ENCODE measurements around the gene RNF121. TPM values are rescaled to one million over a fixed set of nuclear protein-coding genes. Genes with fewer than 3 reads are reported as not detected.

The RNF121 gene
- total and polyA plus RNA-seq, 5 donors from 2014 or later: 8.8 to 23.6 (median 10.6) TPM

DNA sequence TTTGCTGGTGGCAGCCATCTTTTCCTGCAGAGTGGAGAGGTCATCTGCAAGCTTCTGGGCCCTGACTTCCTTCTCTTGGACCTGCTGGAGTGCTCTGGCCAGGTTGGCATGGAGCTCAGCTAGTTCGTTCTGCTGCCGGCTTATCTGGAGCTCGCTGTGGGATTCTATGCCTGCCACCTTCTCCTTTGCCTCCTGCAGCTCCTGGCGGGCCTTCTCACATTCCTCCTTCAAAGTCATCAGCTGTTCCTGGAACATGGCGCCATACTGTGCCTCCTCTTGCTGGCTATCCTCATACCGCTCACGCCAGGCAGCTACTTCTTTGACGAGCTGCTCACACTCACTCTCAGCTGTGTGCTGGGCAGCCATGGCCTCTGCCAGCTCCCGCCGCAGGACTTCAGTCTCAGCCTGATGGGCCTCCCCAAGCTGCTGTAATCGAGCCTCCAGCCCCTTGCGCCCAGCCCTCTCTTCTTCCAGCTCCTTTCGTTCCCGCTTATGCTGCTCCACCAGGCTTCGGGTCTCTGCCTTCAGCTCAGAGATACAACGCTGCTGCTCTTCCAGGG lies 86.0 kb downstream of the RNF121 start:
- H3K4me3 Mint-ChIP-seq: no peak overlapping the region
- Histone ChIP-seq H3K4me1 (ENCODE audit: control insufficient read depth, insufficient read depth, low read length, poor library complexity, severe bottlenecking) (no peaks in the 10 kb centered on the region), H3K27me3 (ENCODE audit: control insufficient read depth, insufficient read depth, low read length) (no peaks in the 10 kb centered on the region), H3K4me3 (ENCODE audit: low read depth, low read length) (no peak overlapping the region), H3K36me3 (ENCODE audit: control insufficient read depth, insufficient read depth, low read length) (peaks cover 99% of the 10 kb centered on the region), H3K9me3 (ENCODE audit: control insufficient read depth in 2 of 2, low read length in 2 of 2) (no peaks in the 10 kb centered on the region), H3K27ac (ENCODE audit: insufficient read depth, low read length, poor library complexity, severe bottlenecking) (no peak overlapping the region)
- peak overlapping the region in 1 of 3 donors; percentile 35 for H3K27ac Mint-ChIP-seq
- H3K36me3 Mint-ChIP-seq: peaks cover 63% of the 10 kb centered on the region
- DNase-seq: no peak
- no peaks in the 10 kb centered on the region for H3K27me3 Mint-ChIP-seq
- peaks cover 0 to 17% (median 2%) of the 10 kb centered on the region in 4 donors for H3K4me1 Mint-ChIP-seq
- ATAC-seq (ENCODE audit: low read depth in 2 of 2): no peak
- H3K9me3 Mint-ChIP-seq: no peaks in the 10 kb centered on the region

DNA sequence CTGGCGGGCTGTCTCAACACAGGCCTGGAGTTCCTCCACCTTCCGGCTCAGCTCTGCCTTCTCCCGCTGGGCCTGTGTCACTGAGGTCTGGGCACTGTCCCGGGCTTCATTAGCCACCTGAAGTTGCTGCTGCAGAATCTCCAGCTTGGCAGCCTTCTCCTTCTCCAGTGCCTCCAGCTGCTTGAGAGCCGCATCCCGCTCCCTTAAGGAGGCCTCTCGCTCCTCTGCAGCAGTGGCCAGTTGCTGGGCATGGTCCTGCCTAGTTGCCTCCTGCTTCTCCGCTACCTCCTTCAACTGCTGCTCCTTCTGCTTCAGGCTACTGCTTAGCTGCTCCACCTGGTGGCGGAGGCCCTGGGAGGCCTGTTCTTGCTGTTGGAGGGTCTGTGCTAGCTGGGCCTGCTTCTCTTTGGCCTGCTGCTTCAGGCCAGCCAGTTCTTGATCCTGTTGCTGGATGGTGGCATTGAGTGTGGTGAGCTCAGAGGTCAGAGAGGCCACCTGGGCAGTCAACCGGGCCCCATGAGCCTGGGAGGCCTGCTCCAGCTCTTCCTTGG lies 86.7 kb downstream of the RNF121 start:
- DNase-seq (no peak), ATAC-seq (ENCODE audit: low read depth in 2 of 2) (no peak)
- H3K36me3 ChIP-seq (ENCODE audit: control insufficient read depth, insufficient read depth, low read length): peaks cover 98% of the 10 kb centered on the region
- no peaks in the 10 kb centered on the region for H3K27me3 ChIP-seq (ENCODE audit: control insufficient read depth, insufficient read depth, low read length)
- no peak overlapping the region for H3K4me3 ChIP-seq (ENCODE audit: low read depth, low read length)
- peaks cover 62% of the 10 kb centered on the region for H3K36me3 Mint-ChIP-seq
- H3K27ac Mint-ChIP-seq: peak overlapping the region in 1 of 3 donors; percentile 35
- no peak overlapping the region for H3K27ac ChIP-seq (ENCODE audit: insufficient read depth, low read length, poor library complexity, severe bottlenecking)
- H3K27me3 Mint-ChIP-seq: no peaks in the 10 kb centered on the region
- no peaks in the 10 kb centered on the region for H3K9me3 ChIP-seq (ENCODE audit: control insufficient read depth in 2 of 2, low read length in 2 of 2)
- peaks cover 0 to 13% (median 2%) of the 10 kb centered on the region in 4 donors for H3K4me1 Mint-ChIP-seq
- H3K4me3 Mint-ChIP-seq: no peak overlapping the region
- H3K9me3 Mint-ChIP-seq: peaks cover 0 to 1% (median 0%) of the 10 kb centered on the region in 7 donors
- no peaks in the 10 kb centered on the region for H3K4me1 ChIP-seq (ENCODE audit: control insufficient read depth, insufficient read depth, low read length, poor library complexity, severe bottlenecking)

DNA sequence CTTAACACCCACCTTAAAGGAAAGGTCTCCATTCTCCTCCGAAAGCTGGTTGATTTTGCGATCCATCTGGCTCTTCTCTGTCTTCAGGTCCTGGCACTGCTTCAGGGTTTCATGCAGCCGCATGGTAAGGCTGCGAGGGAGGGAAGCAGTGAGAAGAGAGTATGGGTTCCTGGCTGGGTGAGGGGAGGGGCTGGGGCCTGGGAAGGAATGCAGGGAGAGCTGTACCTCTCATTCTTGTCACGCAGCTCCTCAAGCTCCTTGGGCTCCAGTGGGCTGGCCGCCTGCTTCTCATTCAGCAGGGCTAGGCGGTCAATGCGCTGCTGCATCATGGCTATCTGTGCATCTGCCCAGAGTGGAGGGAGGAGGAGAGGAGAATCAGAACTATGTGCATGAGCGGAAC lies 89.3 kb downstream of the RNF121 start:
- Histone ChIP-seq H3K4me3 (ENCODE audit: low read depth, low read length) (no peak overlapping the region), H3K27me3 (ENCODE audit: control insufficient read depth, insufficient read depth, low read length) (no peaks in the 10 kb centered on the region), H3K4me1 (ENCODE audit: control insufficient read depth, insufficient read depth, low read length, poor library complexity, severe bottlenecking) (no peaks in the 10 kb centered on the region), H3K27ac (ENCODE audit: insufficient read depth, low read length, poor library complexity, severe bottlenecking) (no peak overlapping the region), H3K36me3 (ENCODE audit: control insufficient read depth, insufficient read depth, low read length) (peaks cover 98% of the 10 kb centered on the region), H3K9me3 (ENCODE audit: control insufficient read depth in 2 of 2, low read length in 2 of 2) (no peaks in the 10 kb centered on the region)
- Mint-ChIP-seq H3K27ac (no peak overlapping the region), H3K9me3 (peaks cover 0 to 1% (median 0%) of the 10 kb centered on the region in 7 donors), H3K36me3 (peaks cover 73% of the 10 kb centered on the region), H3K27me3 (no peaks in the 10 kb centered on the region), H3K4me1 (peaks cover 0 to 11% (median under 1%) of the 10 kb centered on the region in 4 donors), H3K4me3 (no peak overlapping the region)
- ATAC-seq (ENCODE audit: low read depth in 2 of 2) (no peak), DNase-seq (no peak)

DNA sequence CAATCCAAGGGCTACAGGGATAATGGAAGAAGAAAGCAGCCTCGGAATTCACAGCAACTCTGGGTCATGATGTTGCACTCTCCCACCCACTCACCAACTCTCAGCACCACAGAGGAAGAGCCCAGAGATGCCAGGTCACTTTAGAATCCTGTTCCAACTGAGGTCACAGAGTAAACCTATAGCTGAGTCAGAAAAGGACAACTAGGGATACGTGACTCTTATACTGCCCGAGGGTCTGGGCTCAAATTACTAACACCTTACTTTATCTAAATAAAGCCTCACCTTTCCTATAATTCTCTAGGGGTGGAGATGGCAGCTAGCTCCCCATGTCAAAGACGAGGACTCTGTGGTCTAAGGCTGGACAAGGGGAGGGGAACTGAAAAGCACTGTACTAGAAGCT lies 94.5 kb downstream of the RNF121 start:
- no peak for DNase-seq
- no peaks in the 10 kb centered on the region for H3K27me3 Mint-ChIP-seq
- H3K36me3 Mint-ChIP-seq: peaks cover 46% of the 10 kb centered on the region

DNA sequence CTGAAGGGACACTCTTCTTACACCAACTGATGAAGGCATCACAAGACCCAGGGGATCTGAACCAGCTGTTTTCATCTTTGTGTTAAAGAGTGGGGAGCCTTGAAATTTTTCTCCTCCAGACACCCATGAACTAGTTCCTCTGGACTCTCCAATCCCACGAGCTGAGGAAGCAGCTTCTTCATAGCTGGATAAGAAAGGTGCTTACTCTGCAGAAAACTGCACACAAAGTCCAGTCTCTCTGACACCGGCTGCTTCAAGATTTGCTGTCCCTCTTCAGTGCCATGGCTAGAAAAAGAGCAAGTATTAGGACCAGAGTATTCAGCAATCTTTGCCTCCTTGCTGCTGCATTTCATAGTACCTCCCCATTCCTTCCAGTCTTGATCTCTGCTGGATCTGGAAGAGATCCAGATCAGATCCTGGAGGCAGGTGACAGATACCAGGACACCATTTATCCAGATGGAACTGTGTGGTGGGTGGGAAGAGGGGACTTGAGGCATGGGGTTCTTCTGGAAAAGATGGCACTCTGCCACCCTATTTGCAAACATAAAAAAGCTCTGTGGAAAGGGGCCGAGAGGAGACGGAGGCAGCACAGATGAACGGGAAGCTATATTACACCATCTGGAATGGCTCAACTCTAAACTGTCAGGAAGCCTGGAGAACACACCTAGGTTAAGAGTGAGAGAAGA lies 95.4 kb downstream of the RNF121 start:
- Histone ChIP-seq H3K36me3 (ENCODE audit: control insufficient read depth, insufficient read depth, low read length) (peaks cover 93% of the 10 kb centered on the region), H3K4me1 (ENCODE audit: control insufficient read depth, insufficient read depth, low read length, poor library complexity, severe bottlenecking) (peaks cover 23% of the 10 kb centered on the region), H3K4me3 (ENCODE audit: low read depth, low read length) (no peak overlapping the region), H3K9me3 (ENCODE audit: control insufficient read depth in 2 of 2, low read length in 2 of 2) (no peaks in the 10 kb centered on the region), H3K27ac (ENCODE audit: insufficient read depth, low read length, poor library complexity, severe bottlenecking) (no peak overlapping the region), H3K27me3 (ENCODE audit: control insufficient read depth, insufficient read depth, low read length) (no peaks in the 10 kb centered on the region)
- no peaks in the 10 kb centered on the region for H3K27me3 Mint-ChIP-seq
- no peak for DNase-seq
- H3K4me1 Mint-ChIP-seq: peaks cover 17 to 44% (median 36%) of the 10 kb centered on the region in 4 donors
- no peak for ATAC-seq (ENCODE audit: low read depth in 2 of 2)
- H3K27ac Mint-ChIP-seq: no peak overlapping the region
- peaks cover 41% of the 10 kb centered on the region for H3K36me3 Mint-ChIP-seq
- H3K9me3 Mint-ChIP-seq: peaks cover 0 to 1% (median 0%) of the 10 kb centered on the region in 7 donors
- H3K4me3 Mint-ChIP-seq: no peak overlapping the region

More for the DNA sequence above, 94.5 kb downstream of the RNF121 start:
- no peaks in the 10 kb centered on the region for H3K9me3 ChIP-seq (ENCODE audit: control insufficient read depth in 2 of 2, low read length in 2 of 2)
- H3K9me3 Mint-ChIP-seq: peaks cover 0 to 1% (median 0%) of the 10 kb centered on the region in 7 donors
- no peak for ATAC-seq (ENCODE audit: low read depth in 2 of 2)
- H3K4me1 Mint-ChIP-seq: peaks cover 14 to 35% (median 31%) of the 10 kb centered on the region in 4 donors
- no peaks in the 10 kb centered on the region for H3K27me3 ChIP-seq (ENCODE audit: control insufficient read depth, insufficient read depth, low read length)
- no peak overlapping the region for H3K4me3 Mint-ChIP-seq
- H3K4me3 ChIP-seq (ENCODE audit: low read depth, low read length): no peak overlapping the region
- H3K36me3 ChIP-seq (ENCODE audit: control insufficient read depth, insufficient read depth, low read length): peaks cover 93% of the 10 kb centered on the region
- no peak overlapping the region for H3K27ac Mint-ChIP-seq
- peaks cover 18% of the 10 kb centered on the region for H3K4me1 ChIP-seq (ENCODE audit: control insufficient read depth, insufficient read depth, low read length, poor library complexity, severe bottlenecking)
- H3K27ac ChIP-seq (ENCODE audit: insufficient read depth, low read length, poor library complexity, severe bottlenecking): no peak overlapping the region

DNA sequence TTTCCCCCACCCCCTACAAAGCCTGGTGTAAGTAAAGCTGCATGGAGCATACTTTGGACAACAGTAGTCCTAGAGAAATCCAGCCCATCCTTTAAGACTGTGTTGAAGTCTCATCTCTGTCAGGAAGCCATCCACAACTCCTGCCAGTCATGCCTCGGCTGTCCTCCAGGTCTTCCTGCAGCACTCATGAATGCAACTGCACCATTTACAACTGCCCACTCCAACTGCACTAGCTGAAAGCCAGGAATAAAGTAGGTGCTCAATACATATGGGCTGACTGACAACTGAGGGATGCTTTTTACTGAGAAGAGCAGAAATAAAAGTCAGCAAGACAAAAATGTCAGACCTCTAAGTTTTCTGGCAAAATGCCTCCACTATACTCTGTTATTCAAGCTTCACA lies 97.2 kb downstream of the RNF121 start:
- H3K27me3 Mint-ChIP-seq: no peaks in the 10 kb centered on the region
- peaks cover 17 to 60% (median 47%) of the 10 kb centered on the region in 4 donors for H3K4me1 Mint-ChIP-seq
- H3K9me3 Mint-ChIP-seq: no peaks in the 10 kb centered on the region
- no peak for DNase-seq
- Histone ChIP-seq H3K36me3 (ENCODE audit: control insufficient read depth, insufficient read depth, low read length) (peaks cover 91% of the 10 kb centered on the region), H3K9me3 (ENCODE audit: control insufficient read depth in 2 of 2, low read length in 2 of 2) (no peaks in the 10 kb centered on the region), H3K27ac (ENCODE audit: insufficient read depth, low read length, poor library complexity, severe bottlenecking) (no peak overlapping the region), H3K27me3 (ENCODE audit: control insufficient read depth, insufficient read depth, low read length) (no peaks in the 10 kb centered on the region), H3K4me1 (ENCODE audit: control insufficient read depth, insufficient read depth, low read length, poor library complexity, severe bottlenecking) (peaks cover 35% of the 10 kb centered on the region), H3K4me3 (ENCODE audit: low read depth, low read length) (no peak overlapping the region)
- peak overlapping the region; percentile 23 to 84 (median 69) for H3K27ac Mint-ChIP-seq
- H3K4me3 Mint-ChIP-seq: no peak overlapping the region
- ATAC-seq (ENCODE audit: low read depth in 2 of 2): no peak
- H3K36me3 Mint-ChIP-seq: peaks cover 35% of the 10 kb centered on the region

DNA sequence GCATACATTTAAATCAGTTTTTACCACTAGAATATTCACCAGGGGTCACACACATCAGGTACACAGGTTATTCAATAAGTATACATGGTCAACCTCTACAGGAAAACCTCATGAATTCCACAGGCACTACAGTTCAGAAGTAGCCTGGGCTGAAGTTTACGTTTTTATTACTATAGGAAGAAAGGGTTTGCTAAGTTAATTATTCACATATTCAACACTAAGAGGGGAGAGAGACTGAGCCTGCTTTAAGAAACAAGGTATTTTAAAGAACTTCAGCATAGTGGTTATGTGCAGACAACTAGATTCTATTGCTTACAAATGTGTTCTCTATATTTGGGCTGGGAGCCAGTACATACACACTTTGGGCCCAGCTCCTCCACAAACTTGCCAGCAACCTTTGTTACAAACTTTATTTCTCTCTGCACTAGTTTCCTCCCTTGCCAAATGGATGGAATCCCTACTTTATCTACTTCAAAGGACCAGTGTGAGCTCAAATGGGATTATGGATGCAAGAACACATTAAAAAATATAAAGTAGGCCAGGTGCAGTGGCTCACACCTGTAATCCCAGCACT lies 101.7 kb downstream of the RNF121 start:
- H3K4me3 ChIP-seq (ENCODE audit: low read depth, low read length): no peak overlapping the region
- peaks cover 24% of the 10 kb centered on the region for H3K36me3 Mint-ChIP-seq
- H3K27me3 Mint-ChIP-seq: no peaks in the 10 kb centered on the region
- H3K9me3 ChIP-seq (ENCODE audit: control insufficient read depth in 2 of 2, low read length in 2 of 2): no peaks in the 10 kb centered on the region
- peak overlapping the region; percentile 41 to 82 (median 57) for H3K27ac Mint-ChIP-seq
- ATAC-seq (ENCODE audit: low read depth in 2 of 2): no peak
- H3K27ac ChIP-seq (ENCODE audit: insufficient read depth, low read length, poor library complexity, severe bottlenecking): peak overlapping the region; percentile 45
- peaks cover 17 to 78% (median 52%) of the 10 kb centered on the region in 4 donors for H3K4me1 Mint-ChIP-seq
- peaks cover 50% of the 10 kb centered on the region for H3K4me1 ChIP-seq (ENCODE audit: control insufficient read depth, insufficient read depth, low read length, poor library complexity, severe bottlenecking)
- peaks cover 89% of the 10 kb centered on the region for H3K36me3 ChIP-seq (ENCODE audit: control insufficient read depth, insufficient read depth, low read length)
- peak overlapping the region; percentile 15 to 84 (median 38) for H3K4me3 Mint-ChIP-seq
- H3K9me3 Mint-ChIP-seq: no peaks in the 10 kb centered on the region
- no peaks in the 10 kb centered on the region for H3K27me3 ChIP-seq (ENCODE audit: control insufficient read depth, insufficient read depth, low read length)
- no peak for DNase-seq

Data from CD4-positive, CD25-positive, alpha-beta regulatory T cell (primary cell).